PC-9 (cell line): ENCODE data around the gene RPS24.
"Not testable (repeated sequence)": the region's sequence is repeated elsewhere in the genome, so short reads cannot be mapped to it uniquely, and the experiment has no call there.

Experiments used
- CTCF ChIP-seq: fragments of 200-600 bp; sonication (generic); conservative IDR thresholded peaks from 2 replicates; pipeline ENCODE4 v1.6.1; 2017; ENCODE audit warnings: mixed run types, antibody characterized with exemption, mild to moderate bottlenecking, moderate library complexity
- EZH2 ChIP-seq: fragments of 200-600 bp; sonication (generic); IDR thresholded peaks from 2 replicates; pipeline ENCODE4 v1.8.0; 2017; ENCODE audit warnings: antibody characterized with exemption, low read depth

- not testable (repeated sequence) for TF ChIP-seq CTCF, EZH2
These were observed 36.4 kb downstream of the RPS24 start for GRCh38 chr10:78070064-78070463.
